ENCODE measurements around the gene CDC14A.
"Not testable (repeated sequence)": the region's sequence is repeated elsewhere in the genome, so short reads cannot be mapped to it uniquely, and the experiment has no call there.

The CDC14A gene

GRCh38 chr1:100361511-100362089 is 9.3 kb downstream of the CDC14A start:
- DNase-seq: no peak

GRCh38 chr1:100362821-100363466 is 10.6 kb downstream of the CDC14A start:
- no peak for DNase-seq

- DNase-seq: no peak
Observed at GRCh38 chr1:100363831-100364230, 11.5 kb downstream of the CDC14A start.

DNA sequence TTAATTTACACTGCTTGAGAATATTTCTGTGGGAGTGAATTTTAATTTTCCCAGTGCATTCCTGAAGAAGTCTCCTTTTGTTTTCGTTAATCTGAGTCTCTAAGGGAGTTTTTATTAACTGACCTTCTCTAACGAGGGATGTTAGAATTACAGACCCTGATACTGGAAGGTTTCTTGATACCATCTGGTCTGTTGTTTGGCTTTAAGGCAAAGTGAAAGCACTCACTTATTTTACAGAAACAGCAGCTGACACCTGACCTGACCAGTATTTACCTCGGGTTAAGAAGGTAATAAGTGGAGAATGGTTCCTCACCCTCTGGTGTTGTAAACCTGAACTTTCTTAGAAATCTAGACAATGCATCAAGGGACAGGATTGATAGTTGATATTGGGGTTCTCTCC is 12.4 kb downstream of the CDC14A start:
- DNase-seq: no peak

DNA sequence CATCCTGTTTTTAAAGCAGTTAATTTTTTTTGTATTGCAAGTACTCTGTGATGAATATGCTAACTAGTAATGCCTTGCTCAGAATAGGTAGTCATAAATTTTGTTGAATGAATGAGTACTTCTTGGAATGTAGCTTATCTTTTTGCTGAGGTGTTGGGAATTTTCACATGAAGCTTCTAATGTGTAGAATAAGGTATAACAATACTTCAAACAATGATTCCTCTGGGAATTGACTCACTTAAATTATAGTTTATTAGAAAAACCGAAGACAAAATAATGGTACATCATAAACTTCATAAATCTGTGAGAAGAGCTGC is 13.9 kb downstream of the CDC14A start:
- no peak for DNase-seq

GRCh38 chr1:100369339-100369738 is 17.0 kb downstream of the CDC14A start:
- not testable (repeated sequence) for DNase-seq

DNA sequence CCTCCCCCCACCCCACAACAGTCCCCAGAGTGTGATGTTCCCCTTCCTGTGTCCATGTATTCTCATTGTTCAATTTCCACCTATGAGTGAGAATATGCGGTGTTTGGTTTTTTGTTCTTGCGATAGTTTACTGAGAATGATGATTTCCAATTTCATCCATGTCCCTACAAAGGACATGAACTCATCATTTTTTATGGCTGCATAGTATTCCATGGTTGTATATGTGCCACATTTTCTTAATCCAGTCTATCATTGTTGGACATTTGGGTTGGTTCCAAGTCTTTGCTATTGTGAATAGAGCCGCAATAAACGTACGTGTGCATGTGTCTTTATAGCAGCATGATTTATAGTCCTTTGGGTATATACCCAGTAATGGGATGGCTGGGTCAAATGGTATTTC is 21.6 kb downstream of the CDC14A start:
- DNase-seq: not testable (repeated sequence)

GRCh38 chr1:100376890-100377289 is 24.6 kb downstream of the CDC14A start:
- DNase-seq: not testable (repeated sequence)

DNA sequence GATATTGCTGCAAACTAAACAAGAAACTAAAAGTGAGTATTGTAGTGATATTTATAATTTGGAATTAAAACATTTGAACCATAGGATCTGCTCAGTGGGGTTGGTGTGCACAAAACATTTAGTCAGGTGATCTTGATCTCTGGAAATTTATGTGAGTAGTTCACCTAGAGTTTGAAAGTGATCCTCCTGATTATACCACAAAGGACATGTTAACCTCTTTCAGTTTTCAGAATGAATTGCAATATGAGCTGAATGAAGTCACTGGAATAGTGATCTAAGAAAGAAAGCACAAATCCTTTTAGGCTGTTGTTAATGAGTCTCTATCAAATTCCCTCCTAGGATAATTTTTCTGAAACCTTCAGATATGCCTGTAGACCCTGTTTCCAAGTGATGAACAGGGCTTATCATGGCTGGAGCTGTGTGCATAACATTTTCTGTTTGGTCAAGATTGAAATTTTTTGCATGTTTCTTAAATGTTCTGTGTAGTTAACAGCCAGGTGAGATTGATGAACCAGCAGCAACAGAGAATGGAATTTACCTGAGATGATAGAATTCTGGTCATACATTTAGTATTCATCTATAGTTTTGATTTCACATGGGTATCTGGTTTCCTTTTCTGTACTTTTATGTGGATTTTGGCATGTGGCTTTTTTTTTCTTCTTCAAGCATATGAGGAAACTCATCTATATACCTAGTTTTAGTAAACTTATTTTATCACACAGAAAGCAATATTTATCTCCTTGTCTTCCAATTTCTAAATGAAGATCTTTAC is 25.5 kb downstream of the CDC14A start:
- DNase-seq: no peak

DNA sequence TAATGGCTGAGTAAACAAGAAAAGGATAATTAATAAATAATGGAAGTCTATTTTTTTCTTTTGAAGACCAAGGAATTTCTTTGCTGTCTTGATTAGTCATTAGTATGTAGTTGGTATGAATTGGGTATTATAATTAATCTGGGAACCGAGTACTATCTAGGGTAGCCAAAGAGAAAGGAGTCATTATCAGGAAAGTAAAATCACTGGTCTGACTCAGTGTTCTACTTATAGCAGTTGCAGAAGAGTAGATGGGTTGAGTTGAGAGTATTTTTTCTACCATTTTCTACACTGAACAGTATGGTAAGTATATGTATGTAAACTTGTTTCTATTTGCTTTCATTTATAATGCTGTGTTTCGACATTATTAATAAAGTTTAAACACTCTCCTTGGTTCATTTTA is 26.6 kb downstream of the CDC14A start:
- DNase-seq: no peak

- DNase-seq: no peak
Observed at GRCh38 chr1:100380635-100381034, 28.3 kb downstream of the CDC14A start.

DNA sequence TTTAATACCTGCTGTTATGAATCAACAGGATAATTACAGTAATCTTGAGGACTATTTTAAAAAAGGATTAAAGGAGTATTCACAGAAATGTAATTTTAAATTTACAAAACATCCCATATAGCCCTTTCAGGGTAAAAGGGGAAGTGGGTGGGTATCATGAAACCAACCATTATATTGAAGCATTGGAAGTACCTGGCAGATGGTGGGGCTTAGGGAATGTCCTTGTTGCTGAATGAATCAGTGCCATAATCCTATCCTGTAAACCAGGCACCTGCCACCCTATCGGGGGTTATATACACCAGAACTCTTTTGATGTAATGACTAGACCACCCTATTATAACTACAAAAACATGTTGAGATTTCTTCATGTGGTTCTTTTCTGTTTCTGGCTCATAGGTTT is 30.4 kb downstream of the CDC14A start:
- DNase-seq: no peak

- no peak for DNase-seq
Observed at GRCh38 chr1:100383743-100384405, 31.6 kb downstream of the CDC14A start.

DNA sequence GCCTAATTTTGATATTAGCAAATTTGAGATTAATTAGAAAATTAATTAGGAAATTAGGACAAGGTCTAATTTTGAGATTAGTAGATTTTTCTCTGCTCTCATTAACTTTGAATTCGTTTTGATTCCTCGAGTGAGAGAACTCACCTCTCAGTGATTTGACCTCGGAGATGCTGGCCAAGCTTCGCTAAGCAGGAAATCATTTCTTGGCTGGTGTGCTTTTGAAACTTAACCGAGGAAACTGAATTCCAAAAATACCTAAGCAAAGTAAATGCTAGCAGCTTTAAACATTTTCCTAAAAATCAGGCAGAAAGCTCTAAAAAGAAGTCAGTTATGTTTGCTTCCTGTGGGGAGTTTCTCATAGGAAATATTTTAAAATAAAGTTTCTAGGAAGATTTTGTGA is 34.9 kb downstream of the CDC14A start:
- no peak for DNase-seq

GRCh38 chr1:100387657-100388350 is 35.5 kb downstream of the CDC14A start:
- DNase-seq: no peak

GRCh38 chr1:100390531-100390930 is 38.2 kb downstream of the CDC14A start:
- DNase-seq: no peak

- DNase-seq: no peak
Observed at GRCh38 chr1:100391675-100392074, 39.4 kb downstream of the CDC14A start.

DNA sequence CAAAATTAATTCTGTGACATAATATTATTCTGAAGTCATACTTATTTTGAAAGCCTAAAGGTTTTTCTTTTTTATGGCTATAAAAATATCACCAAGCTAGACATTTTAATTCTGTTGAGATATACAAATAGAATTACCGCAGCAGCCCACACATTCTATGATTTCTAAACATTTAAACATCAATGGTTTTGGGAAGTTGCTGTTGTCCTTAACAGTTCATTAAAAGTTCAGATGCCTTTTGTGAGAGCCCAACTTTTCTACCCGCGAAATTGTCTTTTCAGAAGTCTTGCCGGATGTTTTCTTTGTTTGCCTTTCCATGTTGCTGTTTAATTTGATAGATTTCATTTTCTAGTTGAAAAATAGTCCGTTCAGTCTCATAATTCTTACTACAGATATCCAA is 40.5 kb downstream of the CDC14A start:
- DNase-seq: no peak

- DNase-seq: no peak
Observed at GRCh38 chr1:100394285-100394684, 42.0 kb downstream of the CDC14A start.

- no peak for DNase-seq
Observed at GRCh38 chr1:100395913-100396312, 43.6 kb downstream of the CDC14A start.

GRCh38 chr1:100396651-100397050 is 44.3 kb downstream of the CDC14A start:
- no peak for DNase-seq

DNA sequence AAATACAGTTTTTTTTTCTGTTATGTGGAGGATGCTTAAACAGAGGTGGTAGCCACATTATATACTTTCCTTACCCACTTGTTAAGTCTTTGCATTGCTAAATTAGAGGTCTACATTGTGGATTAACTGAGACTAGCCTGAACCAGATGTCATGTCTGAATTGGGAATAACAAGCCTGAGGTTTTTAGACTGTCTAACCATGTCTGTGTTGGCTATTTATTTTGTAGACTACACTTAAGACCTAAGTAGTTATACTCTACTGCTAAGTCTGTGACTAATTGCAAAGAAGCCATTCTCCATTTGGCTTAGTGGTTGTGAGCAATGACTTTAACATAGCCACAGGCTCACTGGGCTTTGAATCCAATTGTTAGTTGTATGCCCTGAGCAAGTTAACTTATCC is 45.4 kb downstream of the CDC14A start:
- DNase-seq: no peak
